ENCODE results near the gene UGP2. TPM values are rescaled to one million over a fixed set of nuclear protein-coding genes. Genes with fewer than 3 reads are reported as not detected.

UGP2 gene
- total RNA-seq, 1 donor from 2014 or later, result 99.5 TPM

- peaks cover 12% of the 10 kb centered on the region for H3K4me1 Mint-ChIP-seq (ENCODE audit: low read depth)
- no peaks in the 10 kb centered on the region for H3K27me3 Mint-ChIP-seq (ENCODE audit: low read depth)
- H3K4me3 Mint-ChIP-seq (ENCODE audit: unreplicated experiment), result no peak overlapping the region
- H3K27ac Mint-ChIP-seq (ENCODE audit: unreplicated experiment), result no peak overlapping the region
- DNase-seq (ENCODE audit: low spot score), result no peak
- peaks cover 29% of the 10 kb centered on the region for H3K36me3 Mint-ChIP-seq (ENCODE audit: low read depth)
- no peak for TF ChIP-seq CTCF (IDR thresholded peaks at IDR 0.05)
- H3K9me3 Mint-ChIP-seq (ENCODE audit: low read depth), result no peaks in the 10 kb centered on the region
Observed at GRCh38 chr2:63888053-63888452, 46.4 kb downstream of the UGP2 start.

- Mint-ChIP-seq H3K4me3 (ENCODE audit: unreplicated experiment) (no peak overlapping the region), H3K27me3 (ENCODE audit: low read depth) (no peaks in the 10 kb centered on the region), H3K27ac (ENCODE audit: unreplicated experiment) (peak overlapping the region; percentile 29), H3K9me3 (ENCODE audit: low read depth) (no peaks in the 10 kb centered on the region), H3K36me3 (ENCODE audit: low read depth) (peaks cover 29% of the 10 kb centered on the region), H3K4me1 (ENCODE audit: low read depth) (peaks cover 16% of the 10 kb centered on the region)
- no peak for DNase-seq (ENCODE audit: low spot score)
- peak; percentile 89 for TF ChIP-seq CTCF (IDR thresholded peaks at IDR 0.05)
Observed at GRCh38 chr2:63888490-63889402, 47.0 kb downstream of the UGP2 start.

- Mint-ChIP-seq H3K36me3 (ENCODE audit: low read depth) (peaks cover 30% of the 10 kb centered on the region), H3K27me3 (ENCODE audit: low read depth) (no peaks in the 10 kb centered on the region)
Observed at GRCh38 chr2:63890678-63891077, 49.0 kb downstream of the UGP2 start.

GRCh38 chr2:63891488-63892030 is 49.9 kb downstream of the UGP2 start:
- Mint-ChIP-seq H3K36me3 (ENCODE audit: low read depth) (peaks cover 32% of the 10 kb centered on the region), H3K4me3 (ENCODE audit: unreplicated experiment) (no peak overlapping the region), H3K27me3 (ENCODE audit: low read depth) (no peaks in the 10 kb centered on the region), H3K4me1 (ENCODE audit: low read depth) (peaks cover 16% of the 10 kb centered on the region), H3K27ac (ENCODE audit: unreplicated experiment) (peak overlapping the region; percentile 0), H3K9me3 (ENCODE audit: low read depth) (no peaks in the 10 kb centered on the region)
- TF ChIP-seq CTCF (IDR thresholded peaks at IDR 0.05), result no peak
- DNase-seq (ENCODE audit: low spot score), result no peak

More at GRCh38 chr2:63890678-63891077, 49.0 kb downstream of the UGP2 start:
- Mint-ChIP-seq H3K27ac (ENCODE audit: unreplicated experiment) (no peak overlapping the region), H3K9me3 (ENCODE audit: low read depth) (no peaks in the 10 kb centered on the region), H3K4me1 (ENCODE audit: low read depth) (peaks cover 16% of the 10 kb centered on the region), H3K4me3 (ENCODE audit: unreplicated experiment) (no peak overlapping the region)
- no peak for DNase-seq (ENCODE audit: low spot score)
- no peak for TF ChIP-seq CTCF (IDR thresholded peaks at IDR 0.05)

- no peaks in the 10 kb centered on the region for H3K27me3 Mint-ChIP-seq (ENCODE audit: low read depth)
- H3K36me3 Mint-ChIP-seq (ENCODE audit: low read depth), result peaks cover 31% of the 10 kb centered on the region
- no peak for DNase-seq (ENCODE audit: low spot score)
- no peak overlapping the region for H3K4me3 Mint-ChIP-seq (ENCODE audit: unreplicated experiment)
- H3K4me1 Mint-ChIP-seq (ENCODE audit: low read depth), result peaks cover 16% of the 10 kb centered on the region
- no peak for TF ChIP-seq CTCF (IDR thresholded peaks at IDR 0.05)
- peak overlapping the region; percentile 49 for H3K27ac Mint-ChIP-seq (ENCODE audit: unreplicated experiment)
- H3K9me3 Mint-ChIP-seq (ENCODE audit: low read depth), result no peaks in the 10 kb centered on the region
Observed at GRCh38 chr2:63893163-63893562, 51.5 kb downstream of the UGP2 start.

Data from chondrocyte (in vitro differentiated cells).